Activated CD4-positive, alpha-beta T cell treated with anti-CD3 and anti-CD28 coated beads, Interleukin-2, Interleukin-4, amounts not matched to agents 100 ng/mL and 50 ng/mL, durations not matched to agents 16 hours and 8 hours (primary cell): Measurements from ENCODE around the gene GNAS-AS1.
A peak's percentile ranks its signal among the peaks of the same experiment; 100 is the strongest.

ENCODE experiments used
- DNase-seq: peaks from one replicate; pipeline ENCODE4 v3.0.0-alpha.2; 2020; ENCODE audit warnings: low spot score

The GNAS-AS1 gene

GRCh38 chr20:58855506-58856389 lies 5.0 kb upstream of the GNAS-AS1 start:
- no peak for DNase-seq

GRCh38 chr20:58854638-58855471 lies 4.2 kb upstream of the GNAS-AS1 start:
- DNase-seq: no peak

- no peak for DNase-seq
These were observed 3.4 kb upstream of the GNAS-AS1 start for GRCh38 chr20:58853976-58854637.

GRCh38 chr20:58853466-58853865 lies 2.8 kb upstream of the GNAS-AS1 start:
- DNase-seq: no peak

GRCh38 chr20:58852543-58853271 lies 2.0 kb upstream of the GNAS-AS1 start, which contains the start of gene GNAS:
Gene GNAS (plus strand): TSS chr20:58852716.
- DNase-seq: peak; percentile 53

GRCh38 chr20:58851969-58852458 lies 1.3 kb upstream of the GNAS-AS1 start:
- no peak for DNase-seq

GRCh38 chr20:58851221-58851968 lies 693 bp upstream of the GNAS-AS1 start:
- DNase-seq: no peak

- DNase-seq: no peak
These were observed 3.2 kb downstream of the GNAS-AS1 start for GRCh38 chr20:58847463-58847862.

- DNase-seq: no peak
These were observed 5.0 kb downstream of the GNAS-AS1 start for GRCh38 chr20:58845706-58846105.

- no peak for DNase-seq
These were observed 7.6 kb downstream of the GNAS-AS1 start for GRCh38 chr20:58843128-58843556.

GRCh38 chr20:58842276-58842675 lies 8.4 kb downstream of the GNAS-AS1 start:
- DNase-seq: no peak

GRCh38 chr20:58841539-58842264 lies 9.0 kb downstream of the GNAS-AS1 start:
- no peak for DNase-seq

GRCh38 chr20:58840816-58841538 lies 9.7 kb downstream of the GNAS-AS1 start:
- DNase-seq: no peak

- DNase-seq: no peak
These were observed 10.5 kb downstream of the GNAS-AS1 start for GRCh38 chr20:58839991-58840747.

- DNase-seq: peak; percentile 27
These were observed 11.2 kb downstream of the GNAS-AS1 start for GRCh38 chr20:58839474-58839874.

GRCh38 chr20:58838174-58838573 lies 12.5 kb downstream of the GNAS-AS1 start:
- DNase-seq: no peak

GRCh38 chr20:58837717-58838116 lies 13.0 kb downstream of the GNAS-AS1 start:
- no peak for DNase-seq

GRCh38 chr20:58836616-58837204 lies 14.0 kb downstream of the GNAS-AS1 start:
- no peak for DNase-seq
